Measurements from ENCODE around the gene KTI12.
A peak's percentile ranks its signal among the peaks of the same experiment; 100 is the strongest.
"Not testable (repeated sequence)": the region's sequence is repeated elsewhere in the genome, so short reads cannot be mapped to it uniquely, and the experiment has no call there.

KTI12 gene, protein sequence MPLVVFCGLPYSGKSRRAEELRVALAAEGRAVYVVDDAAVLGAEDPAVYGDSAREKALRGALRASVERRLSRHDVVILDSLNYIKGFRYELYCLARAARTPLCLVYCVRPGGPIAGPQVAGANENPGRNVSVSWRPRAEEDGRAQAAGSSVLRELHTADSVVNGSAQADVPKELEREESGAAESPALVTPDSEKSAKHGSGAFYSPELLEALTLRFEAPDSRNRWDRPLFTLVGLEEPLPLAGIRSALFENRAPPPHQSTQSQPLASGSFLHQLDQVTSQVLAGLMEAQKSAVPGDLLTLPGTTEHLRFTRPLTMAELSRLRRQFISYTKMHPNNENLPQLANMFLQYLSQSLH

DNA sequence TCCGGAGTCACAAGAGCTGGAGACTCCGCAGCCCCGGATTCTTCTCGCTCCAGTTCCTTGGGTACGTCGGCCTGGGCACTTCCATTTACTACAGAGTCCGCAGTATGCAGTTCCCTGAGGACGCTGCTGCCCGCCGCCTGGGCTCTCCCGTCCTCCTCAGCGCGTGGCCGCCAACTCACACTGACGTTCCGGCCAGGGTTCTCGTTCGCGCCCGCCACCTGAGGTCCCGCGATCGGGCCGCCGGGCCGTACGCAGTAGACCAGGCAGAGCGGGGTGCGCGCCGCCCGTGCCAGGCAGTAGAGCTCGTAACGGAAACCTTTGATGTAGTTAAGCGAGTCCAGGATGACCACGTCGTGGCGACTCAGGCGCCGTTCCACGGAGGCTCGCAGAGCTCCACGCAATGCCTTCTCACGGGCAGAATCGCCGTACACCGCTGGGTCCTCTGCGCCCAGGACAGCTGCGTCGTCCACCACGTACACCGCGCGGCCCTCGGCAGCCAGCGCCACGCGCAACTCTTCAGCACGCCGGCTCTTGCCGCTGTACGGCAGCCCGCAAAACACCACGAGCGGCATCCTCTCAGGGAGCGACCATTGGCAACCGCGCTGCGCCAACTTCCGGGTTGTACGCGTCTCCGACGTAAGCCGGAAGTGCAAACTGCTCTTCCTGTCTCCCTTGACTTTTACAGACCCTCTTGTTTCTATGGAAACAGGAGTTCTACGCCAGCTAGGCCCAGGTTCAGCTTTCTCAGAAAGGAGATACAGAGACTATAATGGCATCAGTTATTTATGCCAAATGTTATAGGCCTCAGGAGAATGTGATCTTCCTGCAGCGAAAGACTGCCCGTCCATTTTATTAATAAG lies at the start of gene KTI12:
TSS of gene KTI12 (minus strand) at position 621 of the 860 bp plus-strand sequence. CDS start at position 572, 49 bp downstream.
- DNase-seq, result peak; percentile 90

DNA sequence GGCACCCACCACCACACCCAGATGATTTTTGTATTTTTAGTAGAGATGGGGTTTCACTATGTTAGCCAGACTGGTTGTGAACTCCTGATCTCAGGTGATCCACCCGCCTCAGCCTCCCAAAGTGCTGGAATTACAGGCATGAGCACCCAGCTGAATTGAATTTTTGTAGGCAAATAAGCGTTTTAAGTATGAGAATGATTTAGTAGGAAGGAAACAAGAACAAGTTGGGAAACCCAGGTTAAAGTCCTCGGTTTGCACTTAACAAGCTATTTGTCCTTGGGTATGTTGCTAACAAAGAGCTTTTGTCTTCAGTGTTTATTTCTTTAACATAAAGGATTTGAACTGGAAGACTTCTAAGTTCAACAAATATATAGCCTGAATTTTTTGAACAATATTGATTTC lies 46.4 kb upstream of the KTI12 start:
- DNase-seq, result no peak

DNA sequence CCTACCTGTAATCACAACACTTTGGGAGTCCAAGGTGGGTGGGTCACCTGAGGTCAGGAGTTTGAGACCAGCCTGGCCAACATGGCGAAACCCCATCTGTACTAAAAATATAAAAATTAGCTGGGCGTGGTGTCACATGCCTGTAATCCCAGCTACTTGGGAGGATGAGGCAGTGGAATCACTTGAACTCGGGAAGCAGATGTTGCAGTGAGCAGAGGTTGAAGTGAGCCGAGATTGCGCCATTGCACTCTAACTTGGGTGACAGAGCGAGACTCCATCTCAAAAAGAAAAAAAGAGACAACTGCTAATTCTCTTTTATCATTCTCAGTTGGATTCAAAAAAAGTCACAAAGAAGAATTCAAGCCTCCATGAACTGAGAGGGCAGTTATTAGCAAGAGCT lies 43.7 kb upstream of the KTI12 start:
- not testable (repeated sequence) for DNase-seq

- no peak for DNase-seq
Measured at GRCh38 chr1:52072291-52072690, 38.7 kb upstream of the KTI12 start.

- no peak for DNase-seq
Measured at GRCh38 chr1:52070704-52071103, 37.1 kb upstream of the KTI12 start.

- DNase-seq, result no peak
Measured at GRCh38 chr1:52063192-52063591, 29.6 kb upstream of the KTI12 start.

GRCh38 chr1:52060822-52061221 lies 27.2 kb upstream of the KTI12 start:
- DNase-seq, result no peak

DNA sequence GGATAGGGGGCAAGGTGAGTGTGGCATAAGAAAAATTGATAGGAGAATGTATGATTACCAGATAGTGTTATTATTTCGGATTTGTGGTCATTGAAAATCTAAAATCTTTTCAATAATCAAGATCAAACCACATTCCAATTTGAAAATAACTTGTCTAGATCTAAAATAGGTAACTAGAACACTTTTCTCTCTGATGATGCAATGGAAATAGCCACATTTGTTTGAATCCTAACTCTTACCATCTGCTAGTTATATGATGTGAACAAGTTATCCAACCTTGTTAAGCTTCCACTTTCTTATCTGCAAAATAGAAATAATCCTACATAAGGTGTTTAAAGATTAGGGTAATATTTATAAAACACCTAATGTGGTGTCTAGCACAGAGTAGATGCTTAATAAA lies 26.3 kb upstream of the KTI12 start:
- DNase-seq, result no peak

DNA sequence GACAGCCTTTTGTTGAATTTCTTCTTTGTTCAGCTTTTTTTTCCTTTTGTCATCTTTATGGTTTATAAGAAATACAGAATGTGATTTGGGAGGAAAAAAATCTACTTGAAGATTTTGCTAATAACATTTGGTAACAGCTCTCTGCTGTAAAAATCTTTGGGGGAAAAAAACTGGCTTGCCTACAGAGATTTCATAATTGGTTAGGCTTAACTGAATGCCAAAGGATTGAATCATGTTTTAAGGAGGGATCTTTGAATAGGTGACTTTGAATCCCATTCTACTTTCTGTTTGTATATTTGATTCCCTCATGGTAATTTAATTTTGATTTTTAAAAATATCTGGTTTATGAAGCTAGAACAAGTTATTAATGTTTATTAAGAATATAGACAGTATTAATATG lies 25.7 kb upstream of the KTI12 start:
- no peak for DNase-seq

DNA sequence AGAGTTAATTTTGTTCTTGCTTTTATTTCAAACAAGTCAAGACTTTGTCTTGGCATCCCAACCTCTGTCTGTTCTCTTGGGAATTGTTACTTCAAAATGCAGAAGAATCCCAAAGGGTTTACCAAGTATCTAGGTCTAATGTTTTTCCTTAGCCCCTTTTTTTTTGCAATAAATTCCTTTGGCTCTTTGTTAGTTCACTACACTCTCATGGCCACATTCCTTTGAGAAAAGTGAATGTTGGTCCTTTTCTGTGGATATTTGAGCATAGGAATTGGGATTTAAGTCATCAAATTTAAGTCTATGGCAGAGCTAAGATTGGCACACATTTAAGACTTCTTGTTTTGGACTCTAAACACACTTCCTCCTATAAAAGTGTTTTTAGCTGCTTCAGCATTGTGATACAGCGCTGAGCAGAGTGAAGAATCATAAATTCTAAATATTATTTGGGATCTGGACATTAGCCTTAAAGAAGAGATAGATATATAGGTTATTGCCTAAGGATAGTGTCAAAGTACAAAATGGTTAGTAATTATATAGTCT lies 24.3 kb upstream of the KTI12 start:
- DNase-seq, result no peak

DNA sequence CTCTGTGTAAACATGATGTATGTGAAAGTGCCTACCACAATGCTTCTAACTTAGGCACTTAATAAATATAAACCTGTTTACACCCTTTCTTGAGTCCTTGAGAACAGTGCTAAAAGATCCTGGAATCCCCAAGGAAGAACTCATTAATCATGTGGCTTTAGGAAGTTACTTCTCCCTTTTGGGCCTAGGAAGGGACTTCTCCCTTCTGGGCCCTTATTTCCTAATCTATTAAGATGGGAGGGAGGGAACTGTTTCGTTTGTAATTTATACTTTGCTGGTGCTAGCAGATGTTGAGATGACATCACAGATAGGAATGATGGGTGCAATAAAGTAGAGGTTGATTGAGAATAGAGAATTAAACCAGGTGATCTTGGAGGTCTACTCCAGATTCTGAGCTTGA lies 23.6 kb upstream of the KTI12 start:
- no peak for DNase-seq

GRCh38 chr1:52056937-52057231 lies 23.3 kb upstream of the KTI12 start:
- no peak for DNase-seq

DNA sequence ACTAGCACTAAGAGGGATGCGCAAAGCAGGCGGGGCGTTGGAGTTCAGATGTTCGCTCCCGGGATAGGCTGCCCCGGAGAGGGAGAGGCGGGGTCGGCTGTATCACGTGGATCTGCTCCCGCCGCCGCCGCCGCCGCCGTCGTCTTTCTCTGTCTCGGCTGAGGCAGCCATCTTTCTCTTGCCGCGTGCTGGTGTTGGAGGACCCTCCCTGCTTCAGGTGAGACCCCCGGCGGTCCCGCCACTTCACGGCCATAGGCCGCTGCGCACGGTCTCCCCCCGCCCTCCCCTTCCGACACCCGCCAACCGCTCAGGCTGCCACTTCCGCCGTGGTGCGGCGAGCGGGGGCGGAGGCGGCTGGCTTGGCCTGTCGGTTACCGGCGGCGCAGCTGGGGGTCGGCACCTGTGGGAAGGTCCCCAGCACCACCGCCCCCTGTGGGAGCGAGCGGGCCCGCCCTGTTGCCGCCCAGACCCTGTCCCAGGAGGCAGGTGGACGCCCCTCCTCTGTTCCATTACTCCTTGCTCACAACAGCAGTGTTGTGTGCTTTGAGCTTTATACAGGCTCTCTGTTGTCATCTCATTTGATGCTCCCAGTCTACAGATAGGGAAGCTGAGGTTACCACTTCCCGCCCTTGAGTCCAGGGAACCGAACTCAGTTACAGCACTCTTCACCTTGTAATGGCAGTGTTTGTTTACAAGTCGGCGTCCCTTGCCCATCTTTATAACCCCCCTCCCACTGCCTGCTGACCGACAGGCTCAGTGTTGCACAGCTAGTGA lies 22.7 kb upstream of the KTI12 start, which contains the start of gene BTF3L4:
TSS of gene BTF3L4 (plus strand) at position 133 of the 774 bp plus-strand sequence. CDS start 3,553 bp downstream, outside the sequence.
- peak; percentile 93 for DNase-seq

- no peak for DNase-seq
Measured at GRCh38 chr1:52055866-52056162, 22.2 kb upstream of the KTI12 start.

GRCh38 chr1:52055066-52055865 lies 21.7 kb upstream of the KTI12 start, which contains the start of gene TXNDC12:
TSS of gene TXNDC12 (minus strand) at chr1:52055191. CDS start at chr1:52055096, 95 bp downstream.
- peak; percentile 78 for DNase-seq

DNA sequence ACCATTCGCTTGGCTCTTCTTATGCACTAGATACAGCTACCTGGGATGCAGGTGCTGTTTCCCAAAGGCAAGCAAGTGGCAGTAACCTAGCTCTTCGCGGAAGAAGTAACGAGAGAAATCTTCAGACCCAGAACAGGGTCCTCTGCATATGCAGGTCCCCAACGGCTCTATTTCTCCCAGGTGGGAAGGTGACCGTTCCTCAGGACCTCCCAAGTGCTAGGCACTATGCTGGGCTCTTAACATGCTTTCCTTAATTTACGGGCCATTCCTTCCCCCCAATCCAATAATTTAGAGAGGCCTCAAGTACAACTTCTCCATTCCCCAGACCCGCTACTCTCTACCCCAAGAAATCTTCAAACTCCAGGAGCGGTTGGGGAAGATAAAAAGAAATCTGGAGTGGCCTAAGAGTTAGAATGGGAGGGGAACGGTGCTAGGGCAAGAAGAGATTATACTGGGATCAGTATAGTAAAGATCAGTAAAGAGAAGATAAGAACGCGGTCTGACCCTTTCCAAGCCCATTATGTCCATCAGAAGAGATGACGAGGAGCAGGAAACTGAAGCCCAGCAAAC lies 21.0 kb upstream of the KTI12 start:
- DNase-seq, result no peak

DNA sequence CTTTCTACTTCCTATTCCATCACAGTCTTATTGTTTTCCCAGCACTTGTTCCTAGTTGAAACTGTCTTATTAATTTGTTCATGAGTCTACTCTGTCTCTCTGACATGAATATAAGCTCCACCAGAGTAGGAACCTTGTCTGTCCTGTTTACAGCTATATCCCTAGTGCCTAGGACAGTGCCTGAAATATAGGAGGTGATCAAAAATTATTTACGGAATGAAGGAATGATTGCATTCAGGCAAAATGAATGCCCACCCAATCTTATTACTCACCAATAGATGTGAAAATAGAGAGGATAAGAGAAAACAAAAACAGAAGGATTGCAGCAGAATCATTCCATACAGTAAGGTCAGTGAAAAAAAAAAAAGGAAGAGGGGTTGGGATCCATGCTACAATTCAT lies 20.3 kb upstream of the KTI12 start:
- no peak for DNase-seq

- DNase-seq, result not testable (repeated sequence)
Measured at GRCh38 chr1:52049337-52049736, 15.7 kb upstream of the KTI12 start.

GRCh38 chr1:52045666-52046195 lies 12.1 kb upstream of the KTI12 start:
- DNase-seq, result not testable (repeated sequence)

- no peak for DNase-seq
Measured at GRCh38 chr1:52045236-52045635, 11.6 kb upstream of the KTI12 start.

GRCh38 chr1:52041551-52042185 lies 8.1 kb upstream of the KTI12 start:
- no peak for DNase-seq
